ENCODE measurements around the gene CLDN5. TPM values are rescaled to one million over a fixed set of nuclear protein-coding genes. Genes with fewer than 3 reads are reported as not detected.

Gene CLDN5
- total and polyA plus RNA-seq, 5 donors from 2014 or later = 0.84 to 2.3 (median 1.7) TPM

DNA sequence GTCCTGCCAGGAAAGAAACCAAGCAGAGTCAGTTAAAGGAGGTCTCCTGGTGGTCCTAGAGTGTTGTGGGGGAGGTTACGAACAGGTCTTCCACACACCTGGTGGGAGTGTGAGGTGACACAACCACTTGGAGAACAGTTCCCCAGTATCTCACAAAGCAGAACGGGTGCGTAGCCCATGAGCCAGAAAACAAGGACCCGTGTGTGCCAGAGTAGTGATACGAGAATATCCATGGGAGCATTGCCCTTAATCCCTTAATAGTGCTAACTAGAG lies 21.7 kb upstream of the CLDN5 start:
- DNase-seq = no peak
- no peaks in the 10 kb centered on the region for H3K27me3 ChIP-seq (ENCODE audit: control insufficient read depth, insufficient read depth, low read length)
- H3K27ac Mint-ChIP-seq = no peak overlapping the region
- H3K4me1 Mint-ChIP-seq = no peaks in the 10 kb centered on the region
- no peak overlapping the region for H3K27ac ChIP-seq (ENCODE audit: insufficient read depth, low read length, poor library complexity, severe bottlenecking)
- H3K27me3 Mint-ChIP-seq = peaks cover 15% of the 10 kb centered on the region
- H3K36me3 ChIP-seq (ENCODE audit: control insufficient read depth, insufficient read depth, low read length) = no peaks in the 10 kb centered on the region
- no peaks in the 10 kb centered on the region for H3K36me3 Mint-ChIP-seq
- no peak overlapping the region for H3K4me3 Mint-ChIP-seq
- peaks cover 0 to 2% (median 0%) of the 10 kb centered on the region in 7 donors for H3K9me3 Mint-ChIP-seq
- no peak overlapping the region for H3K4me3 ChIP-seq (ENCODE audit: low read depth, low read length)
- ATAC-seq (ENCODE audit: low read depth in 2 of 2) = no peak
- H3K4me1 ChIP-seq (ENCODE audit: control insufficient read depth, insufficient read depth, low read length, poor library complexity, severe bottlenecking) = no peaks in the 10 kb centered on the region
- no peaks in the 10 kb centered on the region for H3K9me3 ChIP-seq (ENCODE audit: control insufficient read depth in 2 of 2, low read length in 2 of 2)

DNA sequence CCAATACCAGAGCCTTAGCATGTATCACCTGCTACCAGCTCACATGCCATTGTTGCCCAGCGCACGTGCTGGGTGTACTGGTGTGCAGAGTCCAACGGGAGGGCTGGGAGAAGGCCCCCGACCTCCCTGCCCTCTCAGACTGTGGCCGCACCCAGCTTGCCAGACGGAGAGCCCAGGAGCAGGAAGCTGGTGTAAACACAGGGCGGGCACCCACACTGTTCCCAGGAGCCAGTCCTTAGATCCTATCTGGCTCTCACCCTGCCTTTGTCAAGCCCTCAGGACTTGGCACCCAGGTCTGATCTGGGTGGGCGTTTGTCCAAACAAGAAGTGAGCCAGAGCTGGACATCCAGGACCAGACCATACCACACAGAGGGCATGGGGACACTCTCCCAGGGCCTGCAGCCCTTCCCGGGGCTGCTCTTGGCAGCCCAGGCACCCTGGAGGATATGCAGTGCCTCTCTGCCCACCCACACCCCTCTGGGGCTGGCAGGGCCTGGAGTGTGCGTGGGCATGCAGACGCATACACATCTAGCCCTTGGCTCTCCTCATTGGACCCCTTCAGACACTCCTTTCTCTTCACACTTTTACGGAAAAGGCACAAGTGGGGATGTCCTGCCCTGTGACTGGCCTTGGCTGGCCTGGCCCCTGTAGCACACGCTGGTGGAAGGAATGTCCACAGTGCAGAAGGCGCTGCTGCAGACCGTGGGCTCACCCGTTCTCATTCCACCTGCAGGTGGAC lies 19.9 kb upstream of the CLDN5 start:
- ATAC-seq (ENCODE audit: low read depth in 2 of 2) (no peak), DNase-seq (no peak)
- Histone ChIP-seq H3K4me1 (ENCODE audit: control insufficient read depth, insufficient read depth, low read length, poor library complexity, severe bottlenecking) (no peaks in the 10 kb centered on the region), H3K27ac (ENCODE audit: insufficient read depth, low read length, poor library complexity, severe bottlenecking) (no peak overlapping the region), H3K27me3 (ENCODE audit: control insufficient read depth, insufficient read depth, low read length) (no peaks in the 10 kb centered on the region), H3K4me3 (ENCODE audit: low read depth, low read length) (no peak overlapping the region), H3K9me3 (ENCODE audit: control insufficient read depth in 2 of 2, low read length in 2 of 2) (no peaks in the 10 kb centered on the region), H3K36me3 (ENCODE audit: control insufficient read depth, insufficient read depth, low read length) (no peaks in the 10 kb centered on the region)
- Mint-ChIP-seq H3K4me3 (no peak overlapping the region), H3K9me3 (peaks cover 0 to 2% (median 0%) of the 10 kb centered on the region in 7 donors), H3K4me1 (no peaks in the 10 kb centered on the region), H3K27ac (peak overlapping the region in 1 of 3 donors; percentile 73), H3K36me3 (no peaks in the 10 kb centered on the region), H3K27me3 (peaks cover 19% of the 10 kb centered on the region)

DNA sequence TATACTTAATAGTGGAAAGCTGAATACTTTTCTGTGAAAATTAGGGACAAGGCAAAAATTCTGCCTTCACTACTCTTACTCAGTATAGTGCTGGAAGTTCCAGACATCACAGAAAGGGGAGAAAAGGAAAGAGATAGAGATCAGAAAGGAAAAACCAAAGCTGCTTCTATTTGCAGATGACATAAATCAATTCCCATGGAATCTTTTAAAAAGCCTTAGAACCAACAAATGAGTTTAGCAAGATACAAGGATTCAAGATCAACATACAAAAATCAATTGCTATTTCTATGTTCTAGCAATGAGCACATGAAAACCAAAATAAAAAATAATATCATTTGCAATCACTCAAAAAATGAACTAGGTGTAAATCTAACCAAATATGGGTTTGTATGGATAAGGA lies 16.2 kb upstream of the CLDN5 start:
- H3K36me3 Mint-ChIP-seq = no peaks in the 10 kb centered on the region
- peaks cover 23% of the 10 kb centered on the region for H3K27me3 Mint-ChIP-seq
- Histone ChIP-seq H3K27me3 (ENCODE audit: control insufficient read depth, insufficient read depth, low read length) (no peaks in the 10 kb centered on the region), H3K27ac (ENCODE audit: insufficient read depth, low read length, poor library complexity, severe bottlenecking) (no peak overlapping the region), H3K4me1 (ENCODE audit: control insufficient read depth, insufficient read depth, low read length, poor library complexity, severe bottlenecking) (no peaks in the 10 kb centered on the region), H3K36me3 (ENCODE audit: control insufficient read depth, insufficient read depth, low read length) (no peaks in the 10 kb centered on the region), H3K4me3 (ENCODE audit: low read depth, low read length) (no peak overlapping the region), H3K9me3 (ENCODE audit: control insufficient read depth in 2 of 2, low read length in 2 of 2) (no peaks in the 10 kb centered on the region)
- H3K4me3 Mint-ChIP-seq = no peak overlapping the region
- peaks cover 0 to 2% (median 0%) of the 10 kb centered on the region in 7 donors for H3K9me3 Mint-ChIP-seq
- ATAC-seq (ENCODE audit: low read depth in 2 of 2) (no peak), DNase-seq (no peak)
- no peaks in the 10 kb centered on the region for H3K4me1 Mint-ChIP-seq
- no peak overlapping the region for H3K27ac Mint-ChIP-seq

DNA sequence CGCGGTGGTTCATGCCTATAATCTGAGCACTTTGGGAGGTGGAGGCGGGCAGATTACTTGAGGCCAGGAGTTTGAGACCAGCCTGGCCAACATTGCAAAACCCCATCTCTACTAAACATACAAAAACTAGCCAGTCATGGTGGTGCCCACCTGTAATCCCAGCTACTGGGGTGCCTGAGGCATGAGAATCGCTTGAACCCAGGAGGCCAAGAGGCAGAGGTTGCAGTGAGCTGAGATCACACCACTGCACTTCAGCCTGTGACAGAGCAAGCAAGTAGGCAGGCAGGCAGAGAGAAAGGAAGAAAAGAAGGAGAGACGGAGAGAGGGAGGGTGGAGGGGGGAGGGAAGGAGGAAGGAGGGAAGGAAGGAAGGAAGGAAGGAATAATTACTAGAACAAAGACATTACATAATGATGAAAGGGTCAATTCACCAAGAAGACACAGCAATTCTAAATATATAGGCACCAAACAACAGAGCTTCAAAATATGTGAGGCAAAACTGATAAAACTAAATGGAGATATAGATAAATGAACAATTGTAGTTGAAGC lies 13.8 kb upstream of the CLDN5 start:
- H3K4me1 ChIP-seq (ENCODE audit: control insufficient read depth, insufficient read depth, low read length, poor library complexity, severe bottlenecking) = no peaks in the 10 kb centered on the region
- Mint-ChIP-seq H3K4me1 (peaks cover 0 to 3% (median 0%) of the 10 kb centered on the region in 4 donors), H3K4me3 (no peak overlapping the region), H3K27me3 (peaks cover 33% of the 10 kb centered on the region), H3K9me3 (peaks cover 0 to 3% (median 0%) of the 10 kb centered on the region in 7 donors), H3K36me3 (no peaks in the 10 kb centered on the region), H3K27ac (no peak overlapping the region)
- no peaks in the 10 kb centered on the region for H3K9me3 ChIP-seq (ENCODE audit: control insufficient read depth in 2 of 2, low read length in 2 of 2)
- ATAC-seq (ENCODE audit: low read depth in 2 of 2) (no peak), DNase-seq (no peak)
- no peaks in the 10 kb centered on the region for H3K27me3 ChIP-seq (ENCODE audit: control insufficient read depth, insufficient read depth, low read length)
- H3K4me3 ChIP-seq (ENCODE audit: low read depth, low read length) = no peak overlapping the region
- H3K27ac ChIP-seq (ENCODE audit: insufficient read depth, low read length, poor library complexity, severe bottlenecking) = no peak overlapping the region
- no peaks in the 10 kb centered on the region for H3K36me3 ChIP-seq (ENCODE audit: control insufficient read depth, insufficient read depth, low read length)

DNA sequence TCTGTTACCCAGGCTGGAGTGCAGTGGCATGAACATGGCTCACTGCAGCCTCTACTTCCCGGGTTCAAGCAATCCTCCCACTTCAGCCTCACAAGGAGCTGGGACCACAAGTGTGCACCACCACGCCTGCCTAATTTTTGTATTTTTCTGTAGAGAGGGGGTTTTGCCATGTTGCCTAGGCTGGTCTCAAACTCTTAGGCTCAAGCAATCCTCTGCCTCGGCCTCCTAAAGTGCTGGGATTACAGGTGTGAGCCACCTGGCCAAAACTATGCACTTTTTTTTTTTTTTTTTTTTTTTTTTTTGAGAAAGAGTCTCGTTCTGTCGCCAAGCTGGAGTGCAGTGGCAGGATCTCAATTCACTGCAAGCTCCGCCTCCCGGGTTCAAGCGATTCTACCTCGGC lies 12.4 kb upstream of the CLDN5 start:
- no peaks in the 10 kb centered on the region for H3K9me3 ChIP-seq (ENCODE audit: control insufficient read depth in 2 of 2, low read length in 2 of 2)
- no peak for DNase-seq

DNA sequence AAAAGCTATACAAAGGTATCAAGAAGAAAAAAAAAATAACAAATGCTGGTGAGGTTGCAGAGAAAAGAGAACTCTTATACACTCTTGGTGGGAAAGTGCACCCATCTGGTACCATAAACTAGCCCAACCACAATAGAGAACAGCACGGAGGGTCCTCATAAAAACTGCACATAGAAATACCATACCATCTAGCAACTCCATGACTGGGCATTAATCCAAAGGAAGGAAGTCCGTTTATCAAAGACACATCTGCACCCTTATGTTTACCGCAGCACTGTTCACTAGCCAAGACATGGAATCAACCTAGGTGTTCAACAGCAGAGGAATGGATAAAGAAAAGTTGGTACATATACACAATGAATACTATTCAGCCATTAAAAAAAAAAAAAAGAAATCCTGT lies 10.8 kb upstream of the CLDN5 start:
- no peaks in the 10 kb centered on the region for H3K27me3 ChIP-seq (ENCODE audit: control insufficient read depth, insufficient read depth, low read length)
- no peaks in the 10 kb centered on the region for H3K36me3 ChIP-seq (ENCODE audit: control insufficient read depth, insufficient read depth, low read length)
- no peak for DNase-seq
- peaks cover 0 to 3% (median 0%) of the 10 kb centered on the region in 4 donors for H3K4me1 Mint-ChIP-seq
- no peak overlapping the region for H3K4me3 Mint-ChIP-seq
- H3K27ac Mint-ChIP-seq = no peak overlapping the region
- H3K27me3 Mint-ChIP-seq = peaks cover 36% of the 10 kb centered on the region
- peaks cover 0 to 3% (median 0%) of the 10 kb centered on the region in 7 donors for H3K9me3 Mint-ChIP-seq
- H3K4me1 ChIP-seq (ENCODE audit: control insufficient read depth, insufficient read depth, low read length, poor library complexity, severe bottlenecking) = no peaks in the 10 kb centered on the region
- no peak for ATAC-seq (ENCODE audit: low read depth in 2 of 2)
- no peaks in the 10 kb centered on the region for H3K9me3 ChIP-seq (ENCODE audit: control insufficient read depth in 2 of 2, low read length in 2 of 2)
- H3K27ac ChIP-seq (ENCODE audit: insufficient read depth, low read length, poor library complexity, severe bottlenecking) = no peak overlapping the region
- no peak overlapping the region for H3K4me3 ChIP-seq (ENCODE audit: low read depth, low read length)
- no peaks in the 10 kb centered on the region for H3K36me3 Mint-ChIP-seq

More for the DNA sequence above, 12.4 kb upstream of the CLDN5 start:
- H3K4me1 ChIP-seq (ENCODE audit: control insufficient read depth, insufficient read depth, low read length, poor library complexity, severe bottlenecking) = no peaks in the 10 kb centered on the region
- no peak for ATAC-seq (ENCODE audit: low read depth in 2 of 2)
- H3K27me3 ChIP-seq (ENCODE audit: control insufficient read depth, insufficient read depth, low read length) = no peaks in the 10 kb centered on the region
- H3K27ac ChIP-seq (ENCODE audit: insufficient read depth, low read length, poor library complexity, severe bottlenecking) = no peak overlapping the region
- Mint-ChIP-seq H3K9me3 (peaks cover 0 to 3% (median 0%) of the 10 kb centered on the region in 7 donors), H3K36me3 (no peaks in the 10 kb centered on the region), H3K27ac (no peak overlapping the region), H3K27me3 (peaks cover 28% of the 10 kb centered on the region), H3K4me1 (peaks cover 0 to 3% (median 0%) of the 10 kb centered on the region in 4 donors), H3K4me3 (no peak overlapping the region)
- no peak overlapping the region for H3K4me3 ChIP-seq (ENCODE audit: low read depth, low read length)
- no peaks in the 10 kb centered on the region for H3K36me3 ChIP-seq (ENCODE audit: control insufficient read depth, insufficient read depth, low read length)

DNA sequence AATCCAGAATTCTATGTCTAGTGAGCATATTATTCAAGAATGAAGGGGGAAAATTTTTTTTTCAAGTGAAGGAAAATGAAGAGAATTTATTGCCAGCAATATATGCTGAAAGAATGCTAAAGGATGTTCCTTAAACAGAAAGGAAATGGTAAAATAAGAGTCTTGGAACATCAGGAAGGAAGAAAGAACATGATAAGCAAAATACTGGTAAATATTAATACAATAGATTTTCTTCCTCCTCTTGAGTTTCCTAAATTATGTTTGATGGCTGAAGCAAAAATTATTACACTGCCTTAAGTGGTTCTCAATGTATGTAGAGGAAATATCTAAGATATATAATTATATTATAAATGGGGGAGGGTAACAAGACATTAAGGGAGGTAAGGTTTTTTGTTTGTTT lies 9.6 kb upstream of the CLDN5 start:
- Mint-ChIP-seq H3K4me1 (peaks cover 0 to 3% (median 0%) of the 10 kb centered on the region in 4 donors), H3K4me3 (no peak overlapping the region), H3K27ac (no peak overlapping the region), H3K27me3 (peaks cover 31% of the 10 kb centered on the region), H3K9me3 (peaks cover 0 to 3% (median 0%) of the 10 kb centered on the region in 7 donors), H3K36me3 (no peaks in the 10 kb centered on the region)
- Histone ChIP-seq H3K4me3 (ENCODE audit: low read depth, low read length) (no peak overlapping the region), H3K36me3 (ENCODE audit: control insufficient read depth, insufficient read depth, low read length) (no peaks in the 10 kb centered on the region), H3K9me3 (ENCODE audit: control insufficient read depth in 2 of 2, low read length in 2 of 2) (no peaks in the 10 kb centered on the region), H3K27ac (ENCODE audit: insufficient read depth, low read length, poor library complexity, severe bottlenecking) (no peak overlapping the region), H3K4me1 (ENCODE audit: control insufficient read depth, insufficient read depth, low read length, poor library complexity, severe bottlenecking) (no peaks in the 10 kb centered on the region), H3K27me3 (ENCODE audit: control insufficient read depth, insufficient read depth, low read length) (no peaks in the 10 kb centered on the region)
- no peak for DNase-seq
- ATAC-seq (ENCODE audit: low read depth in 2 of 2) = no peak

DNA sequence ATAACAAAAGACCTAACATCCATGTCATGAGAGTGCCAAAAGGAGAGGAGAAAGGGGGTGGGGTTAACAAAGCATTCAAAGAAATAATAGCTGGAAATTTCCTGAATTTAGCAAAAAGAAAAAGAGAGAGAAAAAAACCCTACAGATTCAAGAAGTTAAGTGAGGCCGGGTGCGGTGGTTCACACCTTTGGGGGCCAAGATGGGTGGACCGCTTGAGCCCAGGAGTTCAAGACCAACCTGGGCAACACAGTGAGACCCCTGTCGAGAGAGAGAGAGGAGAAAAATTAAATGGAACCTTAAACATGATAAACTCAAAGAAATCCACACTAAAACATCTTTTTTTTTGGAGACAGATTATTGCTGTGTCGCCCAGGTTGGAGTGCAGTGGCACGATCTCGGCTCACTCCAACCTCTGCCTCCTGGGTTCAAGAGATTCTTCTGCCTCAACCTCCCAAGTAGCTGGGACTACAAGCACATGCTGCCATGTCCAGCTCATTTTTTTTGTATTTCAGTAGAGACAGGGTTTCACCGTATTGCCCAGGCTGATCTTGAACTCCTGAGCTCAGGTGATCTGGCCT lies 8.9 kb upstream of the CLDN5 start:
- peaks cover 0 to 3% (median 0%) of the 10 kb centered on the region in 4 donors for H3K4me1 Mint-ChIP-seq
- Histone ChIP-seq H3K4me1 (ENCODE audit: control insufficient read depth, insufficient read depth, low read length, poor library complexity, severe bottlenecking) (no peaks in the 10 kb centered on the region), H3K27me3 (ENCODE audit: control insufficient read depth, insufficient read depth, low read length) (no peaks in the 10 kb centered on the region), H3K4me3 (ENCODE audit: low read depth, low read length) (no peak overlapping the region), H3K36me3 (ENCODE audit: control insufficient read depth, insufficient read depth, low read length) (no peaks in the 10 kb centered on the region), H3K27ac (ENCODE audit: insufficient read depth, low read length, poor library complexity, severe bottlenecking) (no peak overlapping the region), H3K9me3 (ENCODE audit: control insufficient read depth in 2 of 2, low read length in 2 of 2) (no peaks in the 10 kb centered on the region)
- ATAC-seq (ENCODE audit: low read depth in 2 of 2) = no peak
- H3K27me3 Mint-ChIP-seq = peaks cover 27% of the 10 kb centered on the region
- no peaks in the 10 kb centered on the region for H3K36me3 Mint-ChIP-seq
- no peak overlapping the region for H3K27ac Mint-ChIP-seq
- DNase-seq = no peak
- H3K9me3 Mint-ChIP-seq = peaks cover 0 to 3% (median 0%) of the 10 kb centered on the region in 7 donors
- no peak overlapping the region for H3K4me3 Mint-ChIP-seq

Data from CD4-positive, CD25-positive, alpha-beta regulatory T cell (primary cell).